GM19372 (cell line): Measurements from ENCODE around the gene RANBP3.
"Not testable (repeated sequence)": the region's sequence is repeated elsewhere in the genome, so short reads cannot be mapped to it uniquely, and the experiment has no call there.

Experiments used
- ATAC-seq: cut with Tn5 transposase; IDR thresholded peaks from one replicate; pipeline ENCODE4 v1.9.1; 2021; ENCODE audit warnings: mild to moderate bottlenecking, low read depth, moderate library complexity; ENCODE audit not compliant: unreplicated experiment

RANBP3 gene

DNA sequence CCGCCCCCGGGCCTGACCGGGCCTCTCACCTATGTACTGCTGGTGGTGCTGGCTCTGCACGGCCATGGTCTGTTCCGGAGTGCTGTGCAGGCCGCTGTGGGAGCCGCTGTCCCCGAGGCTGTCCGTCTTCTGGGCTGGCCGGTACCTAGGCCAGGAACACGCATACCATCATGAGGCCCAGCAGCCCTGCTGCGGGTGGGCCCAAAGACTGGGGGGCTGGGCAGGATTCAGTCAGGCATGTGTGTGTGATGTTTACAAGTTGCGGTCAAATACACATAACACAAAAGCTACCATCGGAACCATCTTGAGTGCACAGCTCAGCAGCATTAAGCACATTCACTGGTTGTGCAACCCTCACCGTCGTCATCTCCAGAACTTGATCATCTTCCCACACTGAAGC is 32.2 kb upstream of the RANBP3 start:
- ATAC-seq: no peak

DNA sequence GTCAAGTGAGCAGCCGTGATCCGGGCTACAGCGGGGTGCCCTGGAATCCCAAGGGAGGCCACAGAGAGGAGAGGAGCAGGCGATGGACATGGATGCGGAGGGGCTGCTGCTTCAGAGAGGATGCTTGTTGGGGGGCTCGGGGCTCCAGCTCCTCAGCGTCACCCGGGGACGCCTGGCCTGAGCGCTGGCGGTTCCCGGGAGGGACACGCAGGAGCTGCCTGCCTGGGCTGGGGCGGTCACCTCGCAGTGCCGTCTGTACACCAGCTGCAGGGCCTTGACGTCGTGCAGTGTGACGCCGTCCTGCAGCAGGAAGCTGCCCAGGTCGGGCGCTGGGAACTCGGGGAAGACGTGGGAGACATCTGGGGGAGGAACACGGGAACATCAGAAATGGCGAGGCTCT is 29.9 kb upstream of the RANBP3 start:
- no peak for ATAC-seq

DNA sequence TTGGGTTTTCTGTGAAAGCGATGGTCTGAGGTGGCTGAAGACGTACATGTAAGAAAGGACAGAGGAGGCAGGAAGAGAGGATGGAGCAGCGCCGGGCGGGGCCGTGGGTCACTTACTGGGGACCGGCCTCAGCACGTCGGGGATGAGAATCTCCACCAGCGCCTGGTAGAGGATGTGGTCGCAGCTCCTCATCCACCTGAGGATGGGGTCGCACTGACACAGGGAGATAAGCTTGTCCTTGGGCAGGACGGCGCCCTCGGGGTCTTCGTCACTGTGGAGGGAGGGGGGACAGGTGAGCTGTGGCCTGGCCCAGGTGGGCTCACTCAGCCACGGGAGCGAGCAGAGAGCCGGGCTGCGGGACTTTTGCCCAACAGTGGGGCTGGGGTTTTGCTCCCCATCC is 29.0 kb upstream of the RANBP3 start:
- no peak for ATAC-seq

DNA sequence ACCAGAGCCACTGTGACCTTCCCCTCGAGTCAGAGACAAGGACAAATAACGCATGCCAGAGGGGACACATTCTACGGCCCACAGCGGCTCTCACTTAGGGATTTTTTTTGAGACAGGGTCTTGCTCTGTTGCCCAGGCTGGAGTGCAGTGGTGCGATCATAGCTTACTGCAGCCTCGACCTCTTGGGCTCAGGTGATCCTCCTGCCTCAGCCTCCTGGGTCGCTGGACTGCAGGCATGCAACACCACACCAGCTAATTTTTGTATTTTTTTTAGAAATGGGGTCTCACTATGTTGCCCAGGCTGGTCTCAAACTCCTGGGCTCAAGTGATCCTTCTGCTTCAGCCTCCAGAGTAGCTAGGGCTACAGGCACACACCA is 28.1 kb upstream of the RANBP3 start:
- not testable (repeated sequence) for ATAC-seq

DNA sequence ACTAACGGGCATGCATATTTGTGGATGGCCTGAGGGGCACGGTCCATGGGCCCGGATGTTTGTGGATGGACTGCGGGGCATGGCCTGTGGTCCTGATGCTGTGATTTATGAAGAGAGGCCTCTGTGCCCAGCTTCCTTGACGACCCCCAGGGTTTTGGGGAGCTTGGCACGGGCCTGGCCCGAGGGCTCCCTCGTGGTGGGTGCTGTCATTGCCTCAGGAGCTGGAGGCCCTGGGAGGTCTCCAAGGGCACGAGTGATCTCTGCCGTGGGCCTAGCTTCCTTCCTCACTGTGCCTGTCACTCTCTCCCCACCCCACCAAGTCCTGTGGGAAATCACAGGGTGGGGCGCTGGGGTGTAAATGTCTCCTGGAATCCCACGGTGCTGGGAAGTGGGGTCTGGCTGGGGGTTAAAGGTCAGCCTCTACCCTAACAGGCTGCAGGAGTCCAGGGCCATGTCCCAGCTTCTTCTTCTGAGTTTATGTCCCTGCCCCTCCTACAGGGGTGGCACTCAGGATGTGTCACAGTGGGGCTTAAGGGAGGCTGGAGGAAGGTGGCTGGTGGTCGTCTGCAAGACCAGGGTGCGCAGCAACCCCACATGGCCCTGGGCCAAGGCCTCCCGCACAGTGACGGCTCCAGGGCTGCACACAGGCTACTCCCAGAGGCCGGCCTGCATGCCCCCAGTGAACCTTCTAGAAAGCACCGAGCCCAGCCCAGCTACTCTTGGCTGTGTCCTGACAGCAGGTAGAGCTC is 27.6 kb upstream of the RANBP3 start:
- no peak for ATAC-seq

DNA sequence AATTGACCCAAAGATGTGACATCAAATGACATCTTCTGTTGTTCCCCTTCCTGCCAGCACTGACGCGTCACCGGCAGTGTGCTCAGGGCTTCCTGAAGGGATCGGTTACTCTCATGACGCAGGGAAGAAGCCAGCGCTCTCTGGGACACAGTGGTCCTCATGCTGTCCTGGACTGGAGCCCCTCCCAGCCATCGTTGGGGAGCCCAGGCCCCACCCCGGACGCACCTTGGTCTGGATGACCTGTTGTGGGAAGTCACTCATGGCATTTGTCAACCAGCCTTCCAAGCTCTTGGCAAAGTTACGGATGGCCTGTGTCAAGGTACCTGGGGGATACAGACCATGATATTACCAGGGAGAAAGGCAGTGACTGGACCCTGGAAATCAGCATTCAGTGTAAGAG is 26.0 kb upstream of the RANBP3 start:
- no peak for ATAC-seq

DNA sequence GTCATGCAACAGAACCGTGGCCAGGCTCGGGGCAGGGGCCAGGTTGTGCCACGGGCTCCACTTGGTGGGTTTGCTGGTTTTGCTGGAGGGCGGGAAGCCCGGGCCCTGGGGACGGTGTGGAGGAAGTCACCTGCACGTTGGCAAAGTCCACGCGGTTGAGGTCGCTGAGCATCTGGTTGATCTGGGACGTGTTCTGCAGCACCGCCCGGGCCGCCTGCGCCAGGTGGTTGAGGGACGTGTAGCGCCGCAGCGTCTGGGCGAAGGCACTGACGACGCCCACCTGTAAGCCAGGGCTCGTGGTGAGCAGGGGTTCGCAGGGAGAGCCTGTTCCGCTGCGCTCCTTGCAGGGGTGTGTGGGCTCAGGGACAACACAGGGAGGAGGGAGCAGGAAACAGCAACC is 24.7 kb upstream of the RANBP3 start:
- ATAC-seq: no peak

DNA sequence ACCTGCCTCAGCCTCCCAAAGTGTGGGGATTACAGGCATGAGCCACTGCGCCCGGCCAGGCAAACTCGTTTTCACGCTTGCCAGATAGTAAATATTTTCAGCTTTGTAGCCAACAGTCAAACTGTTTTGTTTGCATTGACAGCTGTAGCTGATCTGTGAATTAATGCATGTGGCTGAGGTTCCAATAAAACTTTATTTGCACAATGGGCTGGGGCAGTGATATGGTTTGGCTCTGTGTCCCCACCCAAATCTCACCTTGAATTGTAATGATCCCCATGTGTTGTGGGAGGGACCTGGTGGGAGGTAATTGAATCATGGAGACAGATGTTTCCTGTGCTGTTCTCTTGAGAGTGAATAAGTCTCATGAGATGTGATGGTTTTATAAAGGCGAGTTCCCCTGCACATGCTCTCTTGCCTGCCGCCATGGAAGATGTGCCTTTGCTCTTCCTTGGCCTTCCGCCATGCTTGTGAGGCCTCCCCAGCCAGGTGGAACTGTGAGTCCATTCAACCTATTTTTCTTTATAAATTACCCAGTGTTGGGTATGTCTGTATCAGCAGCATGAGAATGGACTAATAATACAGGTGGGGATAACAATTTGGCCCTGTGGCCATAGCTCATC is 22.4 kb upstream of the RANBP3 start:
- ATAC-seq: no peak

DNA sequence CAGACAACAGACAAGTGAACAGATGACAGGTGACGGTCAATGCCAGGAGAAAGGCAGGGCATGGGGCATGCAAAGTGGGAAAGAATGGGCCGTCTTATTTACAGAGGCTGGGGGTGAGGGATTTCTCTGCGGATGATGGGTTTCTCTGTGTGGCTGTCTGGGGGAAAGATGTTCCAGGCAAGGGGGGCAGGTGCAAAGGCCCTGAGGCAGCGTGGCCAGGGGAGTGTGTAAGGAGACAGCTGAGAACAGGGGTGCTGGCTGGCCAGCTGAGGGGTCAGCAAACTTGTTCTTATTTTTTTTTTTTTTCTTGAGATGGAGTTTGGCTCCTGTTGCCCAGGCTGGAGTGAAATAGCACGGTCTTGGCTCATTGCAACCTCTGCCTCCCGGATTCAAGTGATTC is 21.8 kb upstream of the RANBP3 start:
- no peak for ATAC-seq

DNA sequence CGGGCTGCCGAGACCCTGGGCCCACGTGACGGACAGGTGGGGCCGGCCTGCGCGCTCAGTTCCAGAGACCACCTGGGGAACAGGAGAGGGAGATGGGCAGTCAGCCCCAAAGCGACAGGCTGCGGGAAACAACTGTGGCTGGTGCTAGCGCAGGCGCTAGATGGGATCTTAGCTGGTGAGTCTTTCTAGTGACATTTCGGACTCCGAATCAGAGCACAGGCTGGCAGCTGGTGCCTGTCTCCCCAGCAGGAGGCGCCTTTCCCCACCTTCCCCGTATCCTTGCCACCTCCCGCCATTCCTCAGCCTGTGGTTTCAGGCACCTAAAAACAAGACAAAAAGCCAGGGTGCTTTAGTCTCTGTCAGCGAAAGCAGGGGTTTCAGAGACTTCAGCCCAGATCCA is 19.4 kb upstream of the RANBP3 start:
- ATAC-seq: no peak

DNA sequence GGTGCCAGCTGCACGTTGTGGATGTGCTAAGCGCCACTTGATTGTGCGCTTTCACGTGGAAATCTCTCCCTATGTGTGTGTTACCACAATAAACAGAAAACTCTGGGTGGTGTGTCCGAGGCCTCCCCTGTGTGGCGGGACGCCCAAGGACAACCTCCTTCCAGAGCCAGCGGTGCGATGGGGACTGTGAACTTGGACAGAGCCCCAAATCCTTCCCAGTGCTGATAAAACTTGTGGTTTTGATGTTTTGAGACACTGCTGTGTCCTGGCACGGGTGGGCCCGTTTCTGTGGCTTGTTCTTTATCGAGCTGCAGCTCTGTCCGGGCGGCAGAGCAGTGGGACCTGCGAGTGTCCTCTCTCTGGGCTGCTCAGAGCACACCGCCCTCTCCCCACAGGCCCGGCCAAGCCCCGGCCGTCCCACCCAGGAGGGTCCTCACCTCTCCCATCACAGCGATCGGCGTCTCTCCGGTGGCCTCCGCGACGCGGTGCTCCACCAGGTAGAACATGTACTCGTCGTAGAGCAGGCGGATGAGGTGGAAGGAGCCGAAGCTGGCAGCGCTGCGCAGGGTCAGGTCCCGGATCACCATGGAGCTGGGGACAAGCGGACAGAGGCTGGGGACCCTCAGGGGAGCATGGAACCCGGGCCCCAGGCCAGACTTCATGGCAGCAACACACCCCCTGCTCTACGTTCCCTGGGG is 18.8 kb upstream of the RANBP3 start:
- no peak for ATAC-seq

DNA sequence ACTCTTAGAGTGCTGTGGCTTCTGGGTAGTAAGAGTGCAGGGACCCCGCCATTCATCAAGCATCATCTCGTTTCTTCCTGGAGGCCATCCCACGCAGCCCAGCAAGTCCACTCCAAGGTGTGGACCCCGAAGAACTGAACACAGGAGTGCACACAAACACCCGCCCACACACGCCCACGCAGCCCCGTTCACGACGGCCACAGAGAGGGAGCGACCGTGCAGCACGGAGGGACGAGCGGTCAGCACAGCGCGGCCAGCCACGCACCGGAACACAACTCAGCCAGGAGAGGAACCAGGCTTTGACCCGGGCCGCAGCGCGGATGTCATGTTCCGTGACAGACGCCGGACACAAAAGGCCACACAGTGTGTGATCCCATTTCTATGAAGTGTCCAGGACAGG is 18.2 kb upstream of the RANBP3 start:
- no peak for ATAC-seq

DNA sequence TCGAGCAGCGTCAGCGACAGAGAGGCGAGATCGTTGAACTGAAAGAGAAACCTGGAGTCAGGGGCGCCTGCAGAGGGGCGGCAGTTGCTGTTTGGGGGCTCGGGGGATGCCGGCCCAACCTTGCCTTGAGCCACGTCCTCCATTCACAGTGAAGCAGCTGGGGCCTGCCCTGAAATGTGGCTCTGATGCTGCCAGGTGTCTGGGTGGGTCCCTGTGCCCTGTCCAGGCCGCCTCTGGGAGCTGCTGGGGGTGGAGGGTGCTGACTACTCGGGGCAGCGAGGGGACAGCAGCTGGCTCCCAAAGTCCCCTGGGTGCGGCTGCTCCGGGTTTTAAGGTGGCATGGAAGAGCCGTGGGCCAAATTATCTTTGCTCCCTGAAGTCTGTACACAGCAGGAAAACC is 17.7 kb upstream of the RANBP3 start:
- ATAC-seq: no peak

DNA sequence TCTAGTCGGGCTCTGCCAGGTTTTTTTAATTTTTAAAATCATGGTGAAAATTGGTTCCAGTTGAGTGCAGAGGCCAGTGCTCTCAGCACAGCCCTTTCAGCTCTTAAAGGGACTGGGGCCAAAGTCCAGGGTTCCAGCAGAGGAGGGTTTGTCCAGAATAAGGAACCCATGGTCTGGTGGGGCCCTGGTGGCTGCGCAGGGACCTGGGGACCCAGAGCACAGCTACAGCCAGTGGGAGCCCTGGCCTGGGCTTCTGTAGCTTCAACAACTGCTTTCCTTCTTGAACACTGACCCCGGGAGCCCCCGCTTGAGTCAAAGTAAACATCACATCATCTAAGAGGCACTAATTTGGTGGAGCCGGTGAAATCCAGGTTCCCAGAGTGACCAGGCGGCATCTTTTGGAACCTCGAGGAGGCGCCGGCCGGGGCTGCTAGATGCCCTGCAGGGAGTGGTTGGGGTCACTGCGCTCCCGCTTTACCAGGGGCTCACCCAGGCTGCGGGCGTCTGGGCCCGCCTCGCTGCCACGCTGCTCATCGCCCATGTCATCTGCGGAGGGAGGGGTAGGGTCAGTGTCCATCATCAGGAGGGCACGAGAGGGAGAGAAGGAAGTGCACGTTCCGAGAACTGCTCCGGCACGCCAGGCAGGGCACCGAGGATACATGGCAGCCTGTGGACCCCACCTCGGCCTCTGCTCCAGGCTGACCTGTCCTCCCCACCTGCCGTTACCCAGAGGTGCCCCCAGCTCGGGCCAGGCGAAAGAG is 16.6 kb upstream of the RANBP3 start:
- ATAC-seq: no peak

DNA sequence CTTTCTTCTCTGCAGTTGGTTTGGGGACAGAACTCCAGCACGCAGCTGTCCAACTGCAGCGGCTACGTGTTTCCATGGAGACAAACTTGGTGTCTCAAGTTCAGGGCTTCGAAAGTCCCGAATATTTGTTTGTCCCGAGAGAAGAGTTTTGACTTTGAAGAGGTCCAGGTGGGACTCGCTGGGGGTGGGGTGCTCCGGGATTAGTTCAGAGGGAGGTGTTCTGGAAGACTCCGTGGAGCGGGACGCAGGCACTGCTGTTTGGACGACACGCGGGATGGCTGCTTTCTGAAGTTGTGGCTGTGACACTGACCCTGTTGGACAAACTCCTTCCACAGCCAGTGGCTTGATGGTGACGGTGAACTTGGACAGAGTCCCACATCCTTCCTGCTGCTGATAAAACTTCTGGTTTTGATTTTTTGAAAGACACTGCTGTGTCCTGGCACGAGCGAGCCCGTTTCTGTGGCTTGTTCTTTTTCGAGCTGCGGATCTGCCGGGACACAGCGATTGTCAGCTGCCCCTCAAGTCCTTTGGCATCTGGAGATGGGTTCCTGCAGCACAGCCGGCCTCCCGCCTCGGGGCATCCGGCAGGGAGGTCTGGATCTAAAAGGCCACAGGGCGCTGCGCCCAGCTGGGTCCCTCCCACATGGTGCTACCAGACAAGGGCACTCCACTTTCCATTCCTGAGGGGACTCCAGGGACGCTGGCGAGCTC is 15.9 kb upstream of the RANBP3 start:
- ATAC-seq: no peak

DNA sequence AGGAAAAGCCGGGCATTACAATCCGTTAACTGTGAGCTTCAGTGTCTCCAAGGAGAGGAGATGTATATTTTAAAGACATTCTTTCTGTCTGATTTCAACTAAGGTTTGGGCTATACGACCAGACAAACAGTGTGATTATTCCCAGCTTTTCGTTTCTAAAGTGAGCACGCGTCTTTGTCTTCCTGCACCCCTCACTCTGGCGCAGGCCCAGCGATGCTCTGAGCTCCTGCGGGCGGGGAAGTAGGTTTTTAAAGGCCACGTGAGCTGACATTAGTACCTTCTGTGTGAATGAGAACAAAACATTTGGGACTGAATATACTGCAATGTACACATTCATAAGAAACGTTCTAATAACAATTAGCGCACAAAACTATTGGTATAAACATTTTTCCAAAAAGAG is 15.3 kb upstream of the RANBP3 start:
- ATAC-seq: no peak

DNA sequence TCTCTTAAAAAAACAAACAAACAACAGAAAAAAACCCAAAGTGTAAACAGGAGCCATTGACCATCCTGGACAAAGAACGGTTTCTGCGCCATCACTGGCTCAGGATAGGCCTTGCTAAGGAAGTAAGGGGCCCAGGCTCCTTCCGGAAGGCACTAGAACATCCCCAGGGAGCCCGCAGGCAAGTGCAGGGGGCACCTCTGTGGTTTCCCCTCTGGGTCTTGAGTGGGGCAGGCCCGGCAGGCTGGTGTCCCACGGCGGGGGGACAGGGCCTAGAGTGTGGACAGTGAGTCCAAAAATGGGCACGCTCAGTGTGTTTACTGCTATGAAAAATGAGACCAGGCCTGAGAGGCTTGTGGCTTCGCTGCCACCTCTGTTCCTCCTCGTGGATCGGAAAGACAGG is 14.8 kb upstream of the RANBP3 start:
- no peak for ATAC-seq

DNA sequence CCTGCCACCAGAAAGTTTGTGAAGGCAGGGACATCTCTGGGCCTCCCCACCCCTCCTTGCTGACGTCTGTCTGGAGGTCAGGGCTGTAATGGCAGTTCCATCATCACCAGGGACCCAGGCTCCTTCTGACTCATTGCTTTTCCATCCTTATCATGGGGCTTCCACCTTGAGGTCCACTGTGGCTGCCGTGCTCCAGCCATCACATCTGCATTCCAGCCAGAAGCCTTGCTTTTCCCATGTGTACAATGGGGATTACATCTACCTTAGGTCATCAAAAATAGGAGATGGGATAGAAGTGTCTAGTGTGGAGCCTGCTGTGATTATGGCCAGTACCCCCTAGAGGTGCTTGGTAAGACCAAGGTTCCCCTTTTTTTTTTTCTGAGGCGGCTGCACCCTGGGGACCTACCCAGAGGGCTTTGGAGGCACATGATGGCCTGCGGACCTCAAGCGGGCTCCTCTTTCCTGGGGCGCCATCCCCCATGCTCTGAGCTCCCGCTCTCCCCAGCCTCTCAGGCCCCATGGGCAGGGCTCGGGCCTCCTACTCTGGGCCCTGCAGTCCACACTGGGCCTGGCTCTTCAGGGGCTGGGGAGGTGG is 13.4 kb upstream of the RANBP3 start:
- ATAC-seq: no peak

DNA sequence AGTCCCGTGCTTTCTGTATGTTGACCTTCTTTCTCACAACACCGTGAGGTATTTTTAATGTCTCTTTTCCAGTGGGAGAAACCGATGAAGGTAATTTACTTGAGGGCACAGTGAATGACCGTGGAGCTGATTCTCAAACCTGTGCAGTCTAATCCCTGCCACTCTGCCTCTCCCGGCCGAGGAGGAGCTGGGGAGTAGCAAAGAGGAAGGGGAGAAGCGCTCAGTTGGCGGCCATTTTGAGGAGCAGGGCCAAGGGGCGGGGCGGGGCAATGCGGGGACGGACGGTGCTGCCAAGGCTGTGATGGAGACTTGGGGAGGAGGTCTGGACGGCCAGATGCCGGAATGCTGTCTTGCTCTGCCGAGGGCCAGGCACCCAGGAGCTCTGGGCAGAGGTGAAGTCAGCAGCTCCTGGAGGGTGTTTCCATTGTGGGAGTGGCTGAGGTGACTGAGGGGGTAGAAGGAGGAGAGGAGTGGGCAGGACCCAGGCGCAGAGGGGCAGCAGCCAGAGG is 12.4 kb upstream of the RANBP3 start:
- no peak for ATAC-seq
